ENCODE measurements around the gene D2HGDH. TPM values are rescaled to one million over a fixed set of nuclear protein-coding genes. Genes with fewer than 3 reads are reported as not detected.

Gene D2HGDH
- total and polyA plus RNA-seq, 2 of the 8 experiments (the other 6 are each of a cell fraction or from before 2014, with no cell fraction given) = 3.4 to 8.1 TPM

GRCh38 chr2:241702155-241703031, 32.0 kb upstream of the D2HGDH start:
- H2BK15ac ChIP-seq (ENCODE audit: low read length) = no peak overlapping the region
- peaks cover 5% of the 10 kb centered on the region; the same call in 1 of the 2 replicates for H3K79me1 ChIP-seq (ENCODE audit: low read depth, low read length)
- H3K4ac ChIP-seq (replicated peaks; ENCODE audit: insufficient read length, low read depth, low read length) = no peak overlapping the region
- DNase-seq (ENCODE audit: low read depth in 1 of 2, low spot score in 2 of 2) = peak; percentile 57 to 90
- CTCF ChIA-PET (ENCODE audit: partially characterized antibody) = interaction anchor here (0.6 to 2.6 kb wide), 14 partner anchors 11 to 924 kb away, joined by 3 to 11 read pairs (median 4); partner anchors contain the start of genes D2HGDH and DTYMK
- H4K5ac ChIP-seq (ENCODE audit: insufficient read length, low read depth, low read length) = no peak overlapping the region
- no peak overlapping the region for H2BK20ac ChIP-seq (ENCODE audit: low read length)
- peaks cover 0 to 5% (median 3%) of the 10 kb centered on the region in 4 experiments; a peak in 4 of 7 replicates for H3K4me1 ChIP-seq (replicated peaks in 1 of 4; ENCODE audit: control insufficient read depth in 3 of 4, insufficient read depth in 4 of 4, low read length in 3 of 4)
- peaks cover 2% of the 10 kb centered on the region; the same call in 1 of the 2 replicates for H3K23me2 ChIP-seq (ENCODE audit: low read depth, low read length)
- H3K23ac ChIP-seq (ENCODE audit: insufficient read length) = no peak overlapping the region
- no peak overlapping the region for H4K91ac ChIP-seq (replicated peaks; ENCODE audit: insufficient read length, low read length)
- H3K14ac ChIP-seq (ENCODE audit: insufficient read length) = no peak overlapping the region
- H4K8ac ChIP-seq (ENCODE audit: extremely low read depth, insufficient read depth, low read length) = peak overlapping the region; percentile 95; the same call in 1 of the 2 replicates
- WGBS, 2 experiments (ENCODE audit: extremely low coverage in 1 of 2, insufficient coverage in 1 of 2, insufficient read length in 1 of 2, insufficient replicate concordance in 2 of 2, low coverage in 1 of 2, low lambda C conversion rate in 2 of 2, missing lambda C conversion rate in 1 of 2) = 4% methylated on average over 31 of the region's 98 CpGs; no CpG with 5 or more reads in 1 of the 2 experiments
- H2BK12ac ChIP-seq (ENCODE audit: low read depth, low read length) = no peak overlapping the region
- no peak overlapping the region for H3K56ac ChIP-seq (replicated peaks; ENCODE audit: insufficient read length, low read depth, low read length)
- no peak overlapping the region for H2BK5ac ChIP-seq (ENCODE audit: low read depth, low read length)
- no peak overlapping the region for H2BK120ac ChIP-seq (replicated peaks; ENCODE audit: low read depth, low read length)
- peak overlapping the region; percentile 76 to 95 (median 81) for H3K4me3 ChIP-seq (ENCODE audit: extremely low read depth in 1 of 4, insufficient read depth in 2 of 4, low read depth in 3 of 4, low read length in 4 of 4)
- peak overlapping the region in 3 of 4 experiments; percentile 97 to 99 (median 98); a peak in 6 of 7 replicates for H3K9ac ChIP-seq (replicated peaks in 1 of 4; ENCODE audit: extremely low read depth in 1 of 4, low read depth in 3 of 4, low read length in 3 of 4)
- peak overlapping the region; percentile 32 for H3K18ac ChIP-seq (ENCODE audit: extremely low read depth, low read length)
- no peak overlapping the region for H2AFZ ChIP-seq (ENCODE audit: low read length)
- peaks cover 8 to 23% (median 16%) of the 10 kb centered on the region in 4 experiments for H3K36me3 ChIP-seq (ENCODE audit: control insufficient read depth in 2 of 4, insufficient read depth in 4 of 4, low read length in 3 of 4)
- H3K4me2 ChIP-seq (ENCODE audit: insufficient read depth in 1 of 2, low read depth in 2 of 2, low read length in 2 of 2) = peak overlapping the region; percentile 63 to 79
- POLR2A ChIA-PET (ENCODE audit: partially characterized antibody) = interaction anchor here (0.6 to 11.2 kb wide), 31 partner anchors 8 to 600 kb away, joined by 3 to 265 read pairs (median 3); partner anchors contain the start of genes D2HGDH, DTYMK, MTERF4 and NEU4
- peaks cover 4 to 8% of the 10 kb centered on the region in 2 experiments for H4K20me1 ChIP-seq (replicated peaks in 1 of 2; ENCODE audit: control insufficient read depth in 1 of 2, insufficient read depth in 2 of 2, low read length in 2 of 2)
- H3K9me3 ChIP-seq (ENCODE audit: insufficient read depth in 2 of 2, low read depth in 1 of 2, low read length in 1 of 2) = no peaks in the 10 kb centered on the region
- H3K27ac ChIP-seq (ENCODE audit: low read depth, low read length) = peak overlapping the region; percentile 98; the same call in 1 of the 2 replicates
- FAIRE-seq = no peak
- H2AK5ac ChIP-seq (ENCODE audit: low read depth, low read length) = no peak overlapping the region
- peaks cover 5 to 19% of the 10 kb centered on the region in 2 experiments; a peak in 3 of 4 replicates for H3K79me2 ChIP-seq (ENCODE audit: control insufficient read depth in 1 of 2, insufficient read depth in 2 of 2, low read length in 2 of 2)
- H3K27me3 ChIP-seq (replicated peaks in 1 of 4; ENCODE audit: control insufficient read depth in 3 of 4, extremely low read depth in 1 of 4, insufficient read depth in 3 of 4, low read length in 3 of 4) = no peaks in the 10 kb centered on the region
- TF ChIP-seq MAFK (IDR thresholded peaks at IDR 0.05; ENCODE audit: low read depth, low read length) (no peak), RAD21 (IDR thresholded peaks at IDR 0.05 in 1 of 2, conservative IDR thresholded peaks at IDR 0.05 in 1 of 2; ENCODE audit: low read depth in 2 of 2, low read length in 2 of 2) (peak; percentile 1 to 13; a peak in 1 of 4 replicates), BCL11A (IDR thresholded peaks at IDR 0.05; ENCODE audit: low read depth in 2 of 2, low read length in 2 of 2) (no peak), SP4 (IDR thresholded peaks at IDR 0.05; ENCODE audit: low read length) (peak; percentile 63; the same call in 1 of the 2 replicates), YY1 (IDR thresholded peaks at IDR 0.05; ENCODE audit: low read depth, low read length) (0 out of 2 replicates have a peak, but pooled peaks have one; percentile 8), SP2 (IDR thresholded peaks at IDR 0.05; ENCODE audit: low read length) (no peak), SP1 (IDR thresholded peaks at IDR 0.05; ENCODE audit: low read depth, low read length) (0 out of 2 replicates have a peak, but pooled peaks have one; percentile 32)
- TF ChIP-seq, protein P1, sequence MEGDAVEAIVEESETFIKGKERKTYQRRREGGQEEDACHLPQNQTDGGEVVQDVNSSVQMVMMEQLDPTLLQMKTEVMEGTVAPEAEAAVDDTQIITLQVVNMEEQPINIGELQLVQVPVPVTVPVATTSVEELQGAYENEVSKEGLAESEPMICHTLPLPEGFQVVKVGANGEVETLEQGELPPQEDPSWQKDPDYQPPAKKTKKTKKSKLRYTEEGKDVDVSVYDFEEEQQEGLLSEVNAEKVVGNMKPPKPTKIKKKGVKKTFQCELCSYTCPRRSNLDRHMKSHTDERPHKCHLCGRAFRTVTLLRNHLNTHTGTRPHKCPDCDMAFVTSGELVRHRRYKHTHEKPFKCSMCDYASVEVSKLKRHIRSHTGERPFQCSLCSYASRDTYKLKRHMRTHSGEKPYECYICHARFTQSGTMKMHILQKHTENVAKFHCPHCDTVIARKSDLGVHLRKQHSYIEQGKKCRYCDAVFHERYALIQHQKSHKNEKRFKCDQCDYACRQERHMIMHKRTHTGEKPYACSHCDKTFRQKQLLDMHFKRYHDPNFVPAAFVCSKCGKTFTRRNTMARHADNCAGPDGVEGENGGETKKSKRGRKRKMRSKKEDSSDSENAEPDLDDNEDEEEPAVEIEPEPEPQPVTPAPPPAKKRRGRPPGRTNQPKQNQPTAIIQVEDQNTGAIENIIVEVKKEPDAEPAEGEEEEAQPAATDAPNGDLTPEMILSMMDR (IDR thresholded peaks at IDR 0.05; ENCODE audit: control extremely low read depth in 1 of 3, insufficient read depth in 1 of 3, low read depth in 1 of 3, low read length in 3 of 3) = peak; percentile 60 to 76 (median 73)
